ENCODE measurements around the gene CORO1C.
"Not testable (repeated sequence)": the region's sequence is repeated elsewhere in the genome, so short reads cannot be mapped to it uniquely, and the experiment has no call there.

The CORO1C gene

GRCh38 chr12:108753976-108754375, 22.7 kb upstream of the CORO1C start:
- DNase-seq (ENCODE audit: low read depth in 2 of 2), result no peak

DNA sequence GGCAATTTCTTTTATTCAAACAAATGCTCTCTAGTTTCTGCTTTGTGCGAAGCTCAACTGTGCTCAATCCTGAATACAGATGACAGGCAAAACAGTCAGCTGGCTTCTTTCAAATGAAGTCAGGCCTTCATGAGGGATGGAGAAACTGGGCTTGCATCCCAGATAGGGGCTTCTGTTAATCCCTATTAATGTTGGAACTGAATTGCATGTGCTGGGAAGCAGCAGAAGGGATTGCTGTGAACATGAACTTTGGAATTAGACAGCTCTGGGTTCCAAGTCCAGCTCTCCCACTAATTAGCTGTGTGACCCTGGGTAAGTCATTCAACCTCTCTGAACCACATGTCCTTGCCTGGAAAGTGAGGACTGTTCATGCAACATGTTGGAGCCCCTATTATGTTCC, 21.1 kb upstream of the CORO1C start:
- DNase-seq (ENCODE audit: low read depth in 2 of 2), result no peak

- no peak for DNase-seq (ENCODE audit: low read depth in 2 of 2)
Observed at GRCh38 chr12:108751821-108752220, 20.5 kb upstream of the CORO1C start.

GRCh38 chr12:108751003-108751402, 19.7 kb upstream of the CORO1C start:
- DNase-seq (ENCODE audit: low read depth in 2 of 2), result not testable (repeated sequence)

GRCh38 chr12:108750526-108750925, 19.2 kb upstream of the CORO1C start:
- DNase-seq (ENCODE audit: low read depth in 2 of 2), result no peak

GRCh38 chr12:108747563-108747962, 16.2 kb upstream of the CORO1C start:
- no peak for DNase-seq (ENCODE audit: low read depth in 2 of 2)

- DNase-seq (ENCODE audit: low read depth in 2 of 2), result no peak
Observed at GRCh38 chr12:108745641-108746040, 14.3 kb upstream of the CORO1C start.

DNA sequence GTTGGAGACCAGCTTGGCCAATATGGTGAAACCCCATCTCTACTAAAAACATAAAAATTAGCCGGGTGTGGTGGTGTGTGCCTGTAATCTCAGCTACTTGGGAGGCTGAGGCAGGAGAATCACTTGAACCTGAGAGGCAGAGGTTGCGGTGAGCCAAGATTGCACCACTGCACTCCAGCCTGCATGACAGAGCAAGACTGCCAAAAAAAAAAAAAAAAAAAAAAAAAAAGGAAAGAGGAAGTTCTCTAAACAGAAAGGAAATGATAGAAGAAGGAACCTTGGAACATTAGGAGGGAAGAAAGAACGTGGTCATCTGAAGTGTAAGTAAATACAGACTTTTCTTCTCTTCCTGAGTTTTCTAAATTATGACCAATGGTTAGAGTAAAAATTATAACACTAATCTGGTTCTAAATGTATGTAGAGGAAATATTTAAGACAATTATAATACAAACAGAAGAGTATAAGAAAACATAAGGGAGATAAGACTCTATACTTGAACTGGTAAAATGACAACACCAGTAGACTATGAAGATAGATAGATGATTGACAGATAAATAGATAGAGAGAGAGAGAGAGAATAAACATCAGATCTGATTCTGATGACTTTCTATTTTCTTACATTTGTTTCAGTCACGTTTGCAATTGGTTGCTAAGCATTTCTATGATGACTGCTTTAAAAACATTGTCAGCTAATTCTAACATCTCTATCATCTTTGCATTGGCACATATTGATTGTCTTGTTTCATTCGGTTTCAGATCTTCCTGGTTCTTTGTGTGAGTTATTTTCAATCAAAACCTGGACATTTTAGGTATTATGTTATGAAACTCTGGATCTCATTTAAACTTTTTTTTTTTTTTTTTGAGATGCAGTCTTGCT, 12.9 kb upstream of the CORO1C start:
- DNase-seq (ENCODE audit: low read depth in 2 of 2), result no peak

- DNase-seq (ENCODE audit: low read depth in 2 of 2), result no peak
Observed at GRCh38 chr12:108738170-108738569, 6.9 kb upstream of the CORO1C start.

- DNase-seq (ENCODE audit: low read depth in 2 of 2), result no peak
Observed at GRCh38 chr12:108735855-108736254, 4.5 kb upstream of the CORO1C start.

DNA sequence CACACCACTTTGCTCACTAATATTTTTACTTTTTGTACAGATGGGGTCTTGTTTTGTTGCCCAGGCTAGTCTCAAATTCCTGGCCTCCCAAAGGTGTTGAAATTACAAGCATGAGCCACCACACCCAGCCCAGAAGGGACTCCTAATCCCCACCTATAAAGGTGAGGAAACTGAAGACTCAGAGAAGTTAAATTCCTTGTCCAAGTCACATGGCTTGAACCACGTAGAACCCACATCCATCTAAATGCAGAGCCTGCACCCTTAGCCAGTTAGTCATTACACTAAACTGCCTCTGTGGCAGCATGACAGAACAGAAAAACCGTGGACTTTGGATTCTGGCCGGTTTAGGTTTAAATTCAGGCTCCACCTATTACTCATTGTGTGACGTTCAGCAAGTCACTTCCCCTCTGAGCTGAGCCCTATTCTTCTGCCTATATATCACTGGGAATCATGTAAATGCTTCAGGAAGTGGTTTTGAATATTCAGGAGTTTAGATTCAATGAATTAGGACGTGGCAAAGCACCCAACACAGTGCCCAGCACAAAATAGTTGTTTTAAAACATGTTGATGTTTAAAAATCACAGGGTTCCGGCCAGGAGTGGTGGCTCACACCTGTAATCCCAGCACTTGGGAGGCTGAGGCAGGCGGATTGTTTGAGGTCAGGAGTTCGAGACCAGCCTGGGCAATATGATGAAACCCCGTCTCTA, 3.0 kb upstream of the CORO1C start:
- DNase-seq (ENCODE audit: low read depth in 2 of 2), result no peak

DNA sequence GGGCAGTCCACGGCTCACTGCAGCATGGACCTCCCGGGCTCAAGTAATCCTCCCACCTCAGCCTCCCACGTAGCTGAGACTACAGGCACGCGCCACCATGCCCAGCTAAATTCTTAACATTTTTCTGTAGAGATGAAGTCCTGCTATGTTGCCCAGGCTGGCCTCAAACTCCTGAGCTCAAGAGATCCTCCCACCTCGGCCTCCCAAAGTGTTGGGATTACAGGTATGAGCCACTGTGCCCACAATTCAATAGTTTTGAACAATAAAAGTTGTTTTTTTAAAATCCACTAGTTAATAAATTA, 1.9 kb upstream of the CORO1C start:
- not testable (repeated sequence) for DNase-seq (ENCODE audit: low read depth in 2 of 2)

DNA sequence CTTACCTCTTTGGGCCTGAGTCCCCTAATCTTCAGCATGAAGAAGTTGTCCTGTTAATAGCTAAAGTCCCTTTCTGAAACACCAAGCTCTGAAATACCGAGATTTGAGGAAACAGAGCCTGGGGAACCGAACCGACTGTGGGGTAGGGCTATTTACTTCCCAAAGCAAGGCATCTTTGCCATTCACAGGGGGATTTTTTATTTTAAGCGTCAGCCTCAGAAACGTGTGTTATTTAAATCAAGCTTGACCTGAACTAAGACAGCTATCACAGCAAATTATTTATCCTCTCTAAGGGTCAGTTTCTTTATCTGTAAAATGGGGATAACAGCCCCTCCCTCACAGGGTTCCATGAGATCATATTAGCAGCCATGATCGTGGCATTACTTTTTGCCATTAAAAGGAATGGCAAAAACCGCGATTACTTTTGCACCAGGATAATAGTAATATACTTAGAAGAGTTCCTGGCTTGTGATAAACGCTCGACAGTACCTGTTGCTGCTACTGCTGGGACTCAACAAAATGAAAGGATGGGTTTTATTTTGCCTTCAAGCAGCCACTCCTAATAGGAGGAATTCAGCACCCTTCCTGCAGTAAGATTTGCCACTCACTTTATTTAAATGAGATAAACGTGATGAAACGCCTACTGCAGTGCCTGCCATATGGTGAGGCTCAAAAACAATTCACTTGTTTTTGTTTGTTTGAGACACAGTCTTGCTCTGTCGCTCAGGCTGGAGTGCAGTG, 1.3 kb upstream of the CORO1C start:
- no peak for DNase-seq (ENCODE audit: low read depth in 2 of 2)

DNA sequence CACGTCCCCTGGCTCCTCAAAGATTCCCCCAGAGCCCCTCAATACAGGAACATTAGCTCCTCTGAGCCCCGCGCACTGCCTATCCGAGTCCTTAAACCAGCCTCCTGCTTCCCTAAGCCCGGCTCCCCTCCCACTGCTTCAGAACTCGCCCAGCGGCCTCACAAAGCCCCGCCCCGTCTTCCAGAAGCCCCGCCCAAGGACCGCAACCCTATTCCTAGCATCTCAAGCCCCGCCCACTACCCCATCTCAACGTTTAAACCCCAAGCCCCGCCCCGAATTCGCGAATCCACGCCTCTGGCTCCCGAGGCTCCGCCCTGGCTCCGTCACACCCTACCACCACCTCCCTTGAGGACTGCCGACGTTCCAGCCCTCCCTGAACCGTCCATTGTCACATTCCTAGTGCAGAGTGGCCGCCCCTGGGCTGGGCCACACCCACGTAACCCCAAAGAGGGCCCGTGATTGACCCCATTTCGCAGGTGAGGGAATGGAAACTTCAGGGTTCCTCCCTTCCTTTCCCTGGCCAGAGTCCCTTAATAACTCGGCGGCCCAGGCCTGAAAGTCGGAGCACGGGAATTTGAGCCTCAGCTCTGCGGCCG, 646 bp upstream of the CORO1C start:
- DNase-seq (ENCODE audit: low read depth in 2 of 2), result peak; percentile 86 to 94

DNA sequence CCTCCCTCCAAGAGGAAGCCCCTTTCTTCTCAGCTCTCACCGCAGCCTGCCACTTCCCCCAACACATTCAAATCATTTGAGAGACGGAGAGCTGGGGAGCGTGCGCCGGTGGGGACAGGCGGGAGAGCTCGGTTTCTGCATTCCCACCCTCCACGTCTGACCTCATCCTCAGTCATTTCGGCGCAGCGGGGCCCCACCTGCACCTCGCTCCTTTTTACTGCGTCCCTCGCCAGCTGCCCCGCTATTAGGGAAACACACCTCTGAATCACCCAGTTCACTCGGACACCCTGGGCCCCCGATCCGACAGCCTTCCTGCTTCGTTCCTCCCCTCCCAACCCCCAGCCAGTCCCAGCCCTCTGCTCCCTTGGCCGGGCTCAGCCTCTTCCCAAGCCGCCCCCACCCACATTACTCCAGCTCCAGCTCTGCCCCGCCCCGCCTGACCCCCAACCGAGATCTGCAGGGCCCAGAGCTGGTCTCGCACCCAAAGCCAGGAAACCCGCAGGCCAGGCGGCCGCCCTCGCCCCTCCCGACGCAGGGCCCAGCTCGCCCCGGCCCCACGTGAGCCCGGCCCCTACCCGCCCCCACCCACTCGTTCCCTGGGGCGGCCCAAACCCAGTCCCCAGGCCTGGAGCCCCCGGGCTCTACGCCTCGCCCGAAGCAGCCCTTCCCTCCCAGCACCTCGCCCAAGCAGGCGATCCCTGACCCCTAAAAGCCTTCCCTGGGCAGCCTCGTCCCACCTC, 783 bp downstream of the CORO1C start:
- peak; percentile 49 to 56 for DNase-seq (ENCODE audit: low read depth in 2 of 2)

DNA sequence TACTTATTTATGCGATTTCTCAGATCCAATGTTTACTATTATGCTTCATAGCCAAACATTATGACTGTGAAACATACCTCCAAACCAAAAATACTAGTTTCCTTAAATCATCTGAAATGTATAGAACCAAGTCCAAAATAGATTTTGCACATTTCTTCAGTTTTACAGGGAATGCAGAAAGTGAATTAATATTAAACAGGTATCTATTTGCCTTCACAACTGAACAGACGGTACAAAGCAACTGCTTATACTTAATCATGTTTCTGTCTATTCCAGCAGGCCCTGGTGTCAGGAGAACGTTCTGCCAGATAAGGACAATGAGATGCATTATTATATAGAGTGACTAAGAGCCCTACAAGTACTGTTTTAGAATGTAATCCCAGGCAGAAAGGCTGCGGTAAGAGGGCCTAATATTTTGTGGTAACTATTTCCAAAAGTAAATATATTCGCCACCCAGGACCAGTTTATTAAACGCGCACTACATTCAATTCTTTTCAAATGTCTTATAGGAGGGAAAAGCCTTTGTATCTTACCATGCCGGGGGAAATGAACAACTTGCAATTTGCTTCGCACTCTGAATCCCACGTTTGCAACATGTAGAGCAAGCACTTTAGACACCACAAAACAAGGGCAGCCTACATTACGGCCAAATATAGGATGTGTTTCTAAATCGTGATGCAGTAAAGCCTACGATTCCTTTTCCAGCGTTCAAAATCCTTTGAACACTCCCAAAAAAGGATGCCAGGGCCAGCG, 1.5 kb downstream of the CORO1C start:
- DNase-seq (ENCODE audit: low read depth in 2 of 2), result no peak

GRCh38 chr12:108728820-108729611, 2.3 kb downstream of the CORO1C start:
- DNase-seq (ENCODE audit: low read depth in 2 of 2), result no peak

GRCh38 chr12:108727868-108728735, 3.2 kb downstream of the CORO1C start:
- no peak for DNase-seq (ENCODE audit: low read depth in 2 of 2)

DNA sequence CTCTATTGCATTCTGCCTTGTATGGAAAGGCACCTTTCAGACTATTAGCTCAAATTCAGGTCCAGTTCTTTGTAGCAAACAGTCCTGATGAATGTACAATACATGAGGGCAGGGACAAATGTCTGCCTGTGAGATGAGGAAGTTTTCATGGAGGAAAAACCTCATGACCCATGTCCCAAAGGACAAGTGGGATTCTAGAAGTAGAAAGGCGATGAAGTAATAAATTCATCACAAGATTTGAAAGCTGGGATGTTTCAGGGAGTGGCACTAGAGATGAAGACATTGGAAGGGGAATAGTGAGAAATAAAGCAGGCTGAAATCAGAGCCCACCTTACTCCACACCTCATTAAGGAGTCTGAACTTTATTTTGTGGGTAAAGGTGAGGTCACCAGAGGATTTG, 4.2 kb downstream of the CORO1C start:
- no peak for DNase-seq (ENCODE audit: low read depth in 2 of 2)

Measured in stimulated activated CD8-positive, alpha-beta memory T cell treated with anti-CD3 and anti-CD28 coated beads, Interleukin-15, amount 100 ng/mL, for 48 hours (primary cell).